Lung (tissue), 12 donors: ENCODE results near the gene TADA2A. TPM values are rescaled to one million over a fixed set of nuclear protein-coding genes. Genes with fewer than 3 reads are reported as not detected.

Experiments used
- ATAC-seq: fragments of 200-7000 bp; cut with Tn5 transposase; one replicate; pipeline ENCODE4 v1.9.1; 2020; ENCODE audit warnings: moderate number of reproducible peaks; ENCODE audit not compliant: insufficient read depth, low FRiP score
- DNase-seq, 3 donors: peaks; one replicate each; pipeline ENCODE4 v3.0.0-alpha.2; 2013 to 2017
- H3K27ac ChIP-seq, 2 donors: one replicate each; pipeline ENCODE4 v1.5.1; 2013; ENCODE audit warnings: mild to moderate bottlenecking in 2 of 2, moderate library complexity in 2 of 2, control low read depth in 1 of 2, inconsistent platforms in 1 of 2, low read depth in 1 of 2, low read length in 1 of 2
- H3K27me3 ChIP-seq, 3 donors: one replicate each; pipeline ENCODE4 v1.5.1; 2013; ENCODE audit warnings: low read length in 2 of 3; ENCODE audit not compliant: control insufficient read depth in 3 of 3, insufficient read depth in 3 of 3
- H3K36me3 ChIP-seq, 4 donors: one replicate each; pipeline ENCODE4 v1.5.1; 2013; ENCODE audit warnings: low read length in 4 of 4, mild to moderate bottlenecking in 1 of 4, moderate library complexity in 1 of 4; ENCODE audit not compliant: control insufficient read depth in 4 of 4, insufficient read depth in 4 of 4
- H3K4me1 ChIP-seq, 5 donors: one replicate each; pipeline ENCODE4 v1.5.1; 2013; ENCODE audit warnings: low read length in 5 of 5, mild to moderate bottlenecking in 2 of 5, moderate library complexity in 1 of 5; ENCODE audit not compliant: control insufficient read depth in 5 of 5, insufficient read depth in 5 of 5
- H3K4me3 ChIP-seq: one replicate; pipeline ENCODE4 v1.5.1; 2013; ENCODE audit warnings: mild to moderate bottlenecking, control low read depth, moderate library complexity
- H3K9ac ChIP-seq, 2 donors: one replicate each; pipeline ENCODE4 v1.5.1; 2013; ENCODE audit warnings: low read length in 2 of 2, control low read depth in 1 of 2; ENCODE audit not compliant: insufficient read depth in 1 of 2
- H3K9me3 ChIP-seq, 4 donors: one replicate each; pipeline ENCODE4 v1.5.1; 2013; ENCODE audit warnings: low read length in 3 of 4, mild to moderate bottlenecking in 1 of 4, moderate library complexity in 1 of 4; ENCODE audit not compliant: control insufficient read depth in 4 of 4, insufficient read depth in 3 of 4
- CTCF ChIP-seq: IDR thresholded peaks from 2 replicates; pipeline ENCODE4 v1.5.1; 2012; ENCODE audit warnings: mild to moderate bottlenecking; ENCODE audit errors: control extremely low read depth, extremely low read depth
- WGBS, 2 donors: extraction: QIAGEN DNeasy Blood & Tissue Kit; methylation state at CpG; one replicate each; pipeline ENCODE4 v1.1.7; 2013; 5-methylcytosine and 5-hydroxymethylcytosine counted together
- polyA plus RNA-seq, 2 donors: library from polyadenylated mRNA; stranded (reverse); fragments of 200-250 nt; gene quantifications; one replicate each; pipeline ENCODE4 v1.2.1, GENCODE V29; 2013
- total RNA-seq, 2 donors: library from RNA; depleted of rRNA in 1 of 2; stranded (reverse); fragments of >200 nt in 1 of 2; gene quantifications; one replicate each; pipeline ENCODE4 v1.2.1, GENCODE V29; 2014 to 2021
- donor health status: control.
- donor health status: control.
- donor health status: Bipolar disorder and iron deficiency.
- donor health status: healthy.
- donor health status: DM: yes; HTN: yes; CAD: no.

Gene TADA2A
- total and polyA plus RNA-seq, 4 donors = 7.4 to 28.6 (median 16.9) TPM

GRCh38 chr17:37479025-37479424 is 72.3 kb downstream of the TADA2A start:
- peaks cover 0 to 14% (median 8%) of the 10 kb centered on the region in 5 donors for H3K4me1 ChIP-seq
- no peak for TF ChIP-seq CTCF
- WGBS, 2 donors = 95 to 100% methylated on average over 1 of the region's 1 CpG
- ATAC-seq (no peak), DNase-seq (no peak)
- no peaks in the 10 kb centered on the region for H3K27me3 ChIP-seq
- no peak overlapping the region for H3K9ac ChIP-seq
- H3K27ac ChIP-seq = no peak overlapping the region
- H3K9me3 ChIP-seq = no peaks in the 10 kb centered on the region
- H3K36me3 ChIP-seq = peaks cover 13 to 22% (median 20%) of the 10 kb centered on the region in 4 donors
- H3K4me3 ChIP-seq = no peak overlapping the region

GRCh38 chr17:37480427-37480826 is 73.7 kb downstream of the TADA2A start:
- TF ChIP-seq CTCF = no peak
- Histone ChIP-seq H3K27me3 (no peaks in the 10 kb centered on the region), H3K27ac (no peak overlapping the region), H3K36me3 (peaks cover 13 to 16% (median 14%) of the 10 kb centered on the region in 4 donors), H3K9ac (no peak overlapping the region), H3K4me3 (no peak overlapping the region), H3K9me3 (no peaks in the 10 kb centered on the region), H3K4me1 (peaks cover 0 to 14% (median 8%) of the 10 kb centered on the region in 5 donors)
- ATAC-seq (no peak), DNase-seq (no peak)
- 92 to 96% methylated on average over 2 of the region's 2 CpGs for WGBS, 2 donors

GRCh38 chr17:37481001-37481665 is 74.4 kb downstream of the TADA2A start:
- no peak for DNase-seq
- Histone ChIP-seq H3K9ac (no peak overlapping the region), H3K36me3 (peaks cover 8 to 14% (median 14%) of the 10 kb centered on the region in 4 donors), H3K9me3 (no peaks in the 10 kb centered on the region), H3K27me3 (no peaks in the 10 kb centered on the region), H3K27ac (no peak overlapping the region), H3K4me3 (no peak overlapping the region), H3K4me1 (peaks cover 0 to 14% (median 8%) of the 10 kb centered on the region in 5 donors)
- WGBS, 2 donors = 88 to 95% methylated on average over 9 of the region's 9 CpGs
- ATAC-seq = no peak
- no peak for TF ChIP-seq CTCF
